GM11168 (cell line): ENCODE measurements around the gene OGT.
"Not testable (repeated sequence)": the region's sequence is repeated elsewhere in the genome, so short reads cannot be mapped to it uniquely, and the experiment has no call there.

Source experiments
- in situ Hi-C: fragments of 300-500 bp; cut with MboI; formaldehyde crosslinking; loops from one replicate; pipeline ENCODE4 v1.12.0; 2022; ENCODE audit warnings: low sequenced_read_pairs; ENCODE audit not compliant: unreplicated experiment

Gene OGT

DNA sequence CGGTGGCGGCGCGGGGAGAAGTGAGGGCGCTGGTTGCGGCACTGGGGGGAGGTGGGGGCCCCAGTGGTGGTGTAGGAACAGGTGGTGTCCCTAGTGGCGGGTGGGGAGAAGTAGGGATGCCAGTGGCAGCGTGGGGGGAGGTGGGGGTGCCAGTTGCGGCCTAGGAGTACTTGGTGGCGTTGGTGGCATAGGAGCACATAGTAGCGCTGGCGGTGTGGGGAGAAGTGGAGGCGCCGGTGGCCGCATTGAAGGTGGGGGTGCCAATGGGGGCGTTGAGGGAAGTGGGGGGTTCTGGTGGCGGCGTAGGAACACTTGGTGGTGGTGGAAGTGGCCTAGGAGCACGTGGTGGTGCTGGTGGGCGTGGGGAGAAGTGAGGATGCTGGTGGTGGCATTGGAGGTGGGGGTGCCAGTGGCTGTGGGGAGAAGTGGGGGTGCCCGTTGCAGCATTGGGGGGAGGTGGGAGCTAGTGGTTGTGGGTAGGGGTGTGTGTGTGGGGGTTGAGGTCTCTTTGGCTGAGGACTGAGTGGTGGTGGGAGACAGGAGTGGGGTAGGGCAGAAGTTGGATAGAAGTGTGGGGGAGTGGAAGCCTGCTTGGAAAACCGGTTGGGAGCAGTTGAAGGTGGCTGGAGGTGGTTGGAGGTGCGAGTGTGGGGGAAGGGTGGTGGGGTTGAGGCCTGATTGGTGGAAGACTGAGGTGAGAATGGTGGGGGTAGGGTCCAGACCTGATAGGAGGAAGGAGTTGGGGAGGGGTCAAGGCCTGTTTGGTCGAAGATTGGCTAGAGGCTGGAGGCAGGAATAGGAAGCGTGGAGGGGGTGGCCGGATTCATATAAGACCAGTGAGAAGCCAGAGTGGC, 46.5 kb downstream of the OGT start:
- in situ Hi-C loops: no loop called here

DNA sequence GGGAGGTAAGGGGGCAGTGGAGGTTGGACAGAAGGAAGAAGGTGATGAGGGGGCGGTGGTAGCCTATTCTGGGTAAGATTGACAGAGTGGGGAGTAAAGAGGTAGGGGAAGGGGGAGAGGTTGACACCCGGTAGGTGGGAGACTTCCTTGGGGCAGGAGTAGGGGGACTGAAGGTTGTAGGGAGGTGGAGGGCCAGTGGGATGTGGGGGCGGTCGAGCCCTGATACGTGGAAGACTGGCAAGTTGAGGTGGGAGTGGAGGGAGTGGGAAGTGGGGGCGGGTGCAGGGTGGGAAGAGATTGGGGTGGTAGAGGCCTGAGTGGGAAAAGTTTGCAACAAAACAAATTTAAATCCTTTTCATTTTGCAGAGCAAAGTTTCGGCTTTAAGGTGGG, 47.1 kb downstream of the OGT start:
- in situ Hi-C loops: no loop called here

DNA sequence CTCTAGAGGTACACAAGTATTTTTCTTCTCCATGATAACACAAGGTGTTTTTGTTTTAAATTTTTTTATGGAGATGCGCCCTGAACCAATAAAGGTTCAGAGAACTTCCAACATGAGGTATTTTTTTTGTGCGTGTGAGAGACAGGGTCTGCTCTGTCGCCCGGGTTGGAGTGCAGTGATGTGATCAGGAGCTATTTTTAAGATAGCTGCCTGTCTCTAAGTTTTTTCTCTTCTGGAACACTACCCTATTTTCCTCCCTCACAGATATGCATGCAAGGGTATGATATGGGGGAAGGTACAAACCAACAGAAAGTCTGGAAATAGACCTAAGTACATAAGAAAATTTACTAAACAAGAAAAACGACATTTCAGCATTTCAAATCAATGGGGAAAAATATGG, 48.3 kb downstream of the OGT start:
- in situ Hi-C loops: no loop called here

DNA sequence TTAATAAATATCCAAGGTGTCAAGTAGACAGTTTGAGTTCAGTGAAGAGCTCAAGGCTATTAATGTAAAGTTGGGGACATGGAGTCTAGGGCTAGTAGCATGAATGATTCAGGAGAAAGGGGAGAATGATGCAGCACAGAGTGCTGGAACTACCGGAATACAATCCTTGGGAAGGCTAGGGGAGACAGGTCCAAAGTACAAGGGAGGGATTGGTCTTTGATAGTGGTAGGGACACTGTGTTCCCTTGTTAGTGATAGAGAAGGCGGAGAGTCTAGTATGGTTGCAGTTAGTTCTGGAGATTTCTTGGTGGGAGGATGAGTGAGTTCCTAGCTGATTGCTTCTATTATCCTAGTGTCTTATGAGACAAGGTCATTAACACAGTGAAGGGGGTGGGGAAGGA, 54.0 kb downstream of the OGT start:
- in situ Hi-C loops: no loop called here

DNA sequence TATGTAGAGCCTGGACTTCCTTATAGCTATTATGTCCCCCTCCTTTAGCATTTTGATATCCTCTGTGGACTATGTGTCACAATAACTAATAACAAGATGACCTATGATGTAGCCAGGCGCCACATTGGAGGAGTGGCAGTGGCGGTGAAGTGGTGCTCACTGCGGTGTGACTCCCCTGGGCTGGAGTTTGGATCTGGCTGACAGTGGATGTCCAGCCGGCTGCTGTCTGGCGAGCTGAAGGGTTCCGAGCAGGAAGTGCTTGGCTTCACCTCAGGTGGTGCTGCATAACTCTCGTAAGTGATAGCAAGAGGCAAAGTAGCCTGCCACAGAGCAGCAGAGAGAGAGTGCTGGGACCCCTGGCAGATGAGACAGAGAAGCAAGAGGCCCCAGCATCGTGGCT, 60.3 kb downstream of the OGT start:
- in situ Hi-C loops: not testable (repeated sequence)

DNA sequence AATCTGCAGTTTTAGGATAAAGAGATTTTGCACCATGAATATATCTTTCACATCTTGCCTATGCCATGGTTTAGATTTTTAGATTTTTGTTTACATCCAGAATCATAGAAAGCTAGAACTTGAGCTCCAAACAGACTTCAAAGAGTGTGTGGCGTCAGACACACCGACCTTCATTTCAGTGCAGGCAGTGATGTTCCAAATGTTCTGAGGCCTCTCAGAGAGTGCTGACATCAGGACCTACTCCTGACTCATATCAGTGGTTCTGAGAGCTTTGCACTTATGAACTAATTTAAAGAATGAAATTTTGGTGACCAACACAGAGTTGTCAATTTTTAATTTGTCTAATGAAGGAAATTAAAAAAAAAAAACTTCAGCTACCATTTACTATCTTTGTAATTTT, 67.1 kb downstream of the OGT start:
- in situ Hi-C loops: no loop called here

DNA sequence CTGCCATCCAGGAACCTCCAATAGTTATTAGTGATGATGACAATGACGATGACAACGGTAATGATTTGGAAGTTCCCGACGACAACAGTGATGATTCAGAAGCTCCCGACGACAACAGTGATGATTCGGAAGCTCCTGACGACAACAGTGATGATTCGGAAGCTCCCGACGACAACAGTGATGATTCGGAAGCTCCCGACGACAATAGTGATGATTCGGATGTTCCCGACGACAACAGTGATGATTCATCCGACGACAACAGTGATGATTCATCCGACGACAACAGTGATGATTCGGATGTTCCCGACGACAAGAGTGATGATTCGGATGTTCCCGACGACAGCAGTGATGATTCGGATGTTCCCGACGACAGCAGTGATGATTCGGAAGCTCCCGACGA, 70.7 kb downstream of the OGT start:
- in situ Hi-C loops: no loop called here

DNA sequence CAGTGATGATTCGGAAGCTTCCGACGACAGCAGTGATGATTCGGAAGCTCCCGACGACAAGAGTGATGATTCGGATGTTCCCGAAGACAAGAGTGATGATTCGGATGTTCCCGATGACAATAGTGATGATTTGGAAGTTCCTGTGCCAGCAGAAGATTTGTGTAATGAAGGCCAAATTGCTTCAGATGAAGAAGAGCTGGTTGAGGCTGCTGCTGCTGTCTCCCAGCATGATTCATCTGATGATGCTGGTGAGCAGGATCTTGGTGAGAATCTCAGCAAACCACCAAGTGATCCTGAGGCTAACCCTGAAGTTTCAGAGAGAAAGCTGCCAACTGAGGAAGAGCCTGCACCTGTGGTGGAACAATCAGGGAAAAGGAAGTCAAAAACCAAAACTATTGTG, 71.2 kb downstream of the OGT start:
- in situ Hi-C loops: no loop called here

DNA sequence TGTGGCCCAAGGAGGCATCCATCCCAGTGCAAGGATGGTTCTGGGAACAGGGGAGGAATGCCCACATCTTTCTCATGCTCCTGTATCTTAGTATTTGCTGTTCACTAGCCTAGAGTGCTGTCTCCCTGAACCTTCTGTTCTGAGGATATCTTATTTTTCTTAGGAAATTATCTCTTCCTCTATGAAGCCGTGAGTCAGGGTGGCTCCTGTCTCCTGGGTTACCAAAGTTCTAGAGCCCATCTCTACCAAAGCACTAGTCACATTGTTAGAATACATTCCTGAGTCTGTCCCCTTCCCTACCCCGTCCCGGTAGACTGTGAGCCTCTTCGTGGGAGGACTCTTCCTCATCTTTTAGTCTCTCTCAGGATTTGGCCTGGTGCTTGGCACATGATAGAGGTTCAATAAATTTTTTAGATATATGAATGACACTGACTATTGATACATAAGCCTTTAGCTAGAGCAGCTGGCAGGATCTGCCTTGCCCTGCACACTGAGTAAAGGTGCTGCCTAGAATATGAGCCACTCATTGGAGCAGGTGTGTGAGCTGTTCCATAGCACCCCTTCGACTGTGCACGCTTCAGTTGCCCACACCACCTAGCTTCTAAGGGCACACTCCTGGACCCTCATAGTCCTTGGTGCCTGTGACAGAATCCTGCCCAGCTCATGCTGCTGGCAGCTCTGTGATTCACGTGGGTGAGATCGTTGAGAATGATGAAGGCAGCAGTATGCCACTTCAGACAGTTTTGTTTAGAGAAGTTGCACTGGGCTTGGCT, 72.1 kb downstream of the OGT start:
- in situ Hi-C loops: no loop called here

DNA sequence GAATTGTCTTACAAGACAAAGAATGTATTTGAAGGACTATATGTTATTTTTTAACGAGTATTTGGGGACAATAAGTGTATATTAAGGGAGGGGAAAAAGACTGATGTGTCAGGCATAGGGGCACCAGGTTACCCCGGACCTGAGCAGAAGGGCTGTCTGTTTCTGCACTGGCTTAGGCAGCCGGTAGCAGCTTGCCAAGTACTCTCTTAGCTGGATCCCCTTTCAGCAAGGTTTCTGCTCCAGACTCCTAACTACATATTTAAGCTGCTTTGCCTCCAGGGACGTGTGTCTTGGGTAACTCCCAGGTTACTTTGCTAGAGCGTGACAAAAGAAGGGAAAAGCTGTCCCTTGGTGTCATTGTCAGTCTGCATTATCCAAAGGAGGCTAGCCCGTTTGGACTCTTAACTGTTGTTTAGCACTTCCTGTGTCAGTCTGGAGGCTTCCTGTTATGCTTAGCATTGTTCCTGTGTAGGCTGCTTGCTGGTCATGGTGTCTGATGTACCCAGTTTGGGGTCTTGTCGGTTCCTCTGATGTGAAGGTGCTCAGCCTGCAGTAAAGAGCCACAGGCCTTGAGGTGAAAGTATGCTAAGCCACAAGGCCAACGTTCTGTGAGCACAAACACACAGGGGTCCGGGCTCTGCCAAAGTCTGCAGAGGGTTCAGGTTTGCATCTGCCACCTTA, 73.8 kb downstream of the OGT start:
- in situ Hi-C loops: no loop called here

DNA sequence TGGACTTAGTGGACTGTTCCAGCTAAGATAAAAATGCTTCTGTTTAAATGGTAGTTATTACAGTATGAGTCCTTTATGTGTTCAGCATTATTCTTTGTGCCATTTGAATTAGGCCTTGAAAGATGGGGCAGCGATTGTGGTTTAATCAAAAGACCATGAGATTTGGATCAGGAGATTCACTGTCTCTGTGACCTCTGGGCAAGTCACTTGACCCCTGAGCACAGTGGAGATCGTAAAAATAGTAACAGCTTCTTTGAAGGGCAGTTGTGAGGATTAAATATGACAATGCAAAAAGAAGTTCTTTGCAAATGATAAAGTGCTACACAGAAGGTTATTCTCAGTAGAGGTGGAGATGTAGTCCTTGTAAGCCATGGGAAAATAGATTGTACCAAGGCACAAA, 74.6 kb downstream of the OGT start:
- in situ Hi-C loops: no loop called here

DNA sequence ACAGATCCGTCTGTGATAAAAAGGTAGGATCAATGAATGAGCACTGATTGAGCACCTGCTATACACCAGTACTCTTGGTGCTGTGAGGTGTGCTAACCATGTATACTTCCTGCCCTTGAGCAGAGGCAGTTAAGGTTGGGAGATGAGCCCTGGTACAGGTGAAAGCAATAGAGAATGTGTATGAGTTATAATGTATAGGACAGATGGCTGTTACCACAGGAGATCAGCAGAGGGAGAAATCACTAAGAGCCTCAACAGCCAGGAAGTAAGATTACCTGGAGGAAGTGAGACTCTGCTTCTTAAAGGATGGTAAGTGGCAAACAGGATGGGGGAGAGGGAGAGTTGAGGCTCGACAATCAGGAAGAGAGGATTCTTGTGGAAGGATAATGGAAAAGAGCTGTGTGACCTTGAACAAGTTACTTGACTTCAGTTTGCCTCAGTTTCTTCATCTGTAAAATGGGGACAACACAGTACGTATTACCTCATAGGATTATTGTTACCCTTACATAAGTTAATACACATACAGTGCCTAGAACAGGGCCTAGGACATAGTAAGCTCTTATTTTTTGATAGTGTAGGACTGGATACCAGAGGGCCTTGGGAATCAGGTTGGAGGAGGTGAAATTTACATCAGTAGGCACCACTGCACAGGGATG, 76.3 kb downstream of the OGT start:
- in situ Hi-C loops: no loop called here

DNA sequence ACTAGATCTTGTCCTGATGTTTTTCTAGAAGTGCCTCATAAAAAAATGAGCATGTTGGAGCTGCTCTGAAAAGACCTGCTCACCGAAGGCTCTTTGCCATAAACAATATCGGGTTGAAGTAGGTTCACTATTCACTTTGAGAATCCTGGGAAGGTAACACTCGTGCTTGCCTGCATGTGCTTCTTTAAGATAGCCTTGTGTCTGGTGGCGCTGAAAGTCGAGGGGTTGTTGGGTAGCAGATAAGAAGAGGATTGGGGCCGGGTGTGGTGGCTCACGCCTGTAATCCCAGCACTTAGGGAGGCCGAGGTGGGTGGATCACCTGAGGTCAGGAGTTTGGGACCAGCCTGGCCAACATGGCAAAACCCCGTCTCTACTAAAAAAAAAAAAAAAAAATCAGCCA, 78.8 kb downstream of the OGT start:
- in situ Hi-C loops: loop anchor here (5.0 kb wide), 1 partner anchor 36 kb away; no protein-coding TSS in a partner anchor

DNA sequence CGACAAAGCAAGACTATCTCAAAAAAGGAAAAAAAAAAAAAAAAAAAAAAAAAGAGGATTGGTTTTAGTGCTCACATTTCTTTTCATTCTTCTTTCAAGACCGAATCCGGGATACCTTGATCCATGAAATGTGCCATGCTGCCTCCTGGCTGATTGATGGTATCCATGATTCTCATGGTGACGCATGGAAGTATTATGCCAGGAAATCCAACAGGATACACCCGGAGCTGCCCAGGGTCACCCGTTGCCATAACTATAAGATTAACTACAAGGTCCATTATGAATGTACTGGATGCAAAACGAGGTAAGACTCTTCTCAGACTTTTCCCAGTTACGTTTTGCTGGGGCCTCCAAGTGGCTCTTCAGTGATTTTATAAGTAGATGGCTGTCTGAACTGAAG, 79.4 kb downstream of the OGT start:
- in situ Hi-C loops: loop anchor here (5.0 kb wide), 1 partner anchor 35 kb away; no protein-coding TSS in a partner anchor

DNA sequence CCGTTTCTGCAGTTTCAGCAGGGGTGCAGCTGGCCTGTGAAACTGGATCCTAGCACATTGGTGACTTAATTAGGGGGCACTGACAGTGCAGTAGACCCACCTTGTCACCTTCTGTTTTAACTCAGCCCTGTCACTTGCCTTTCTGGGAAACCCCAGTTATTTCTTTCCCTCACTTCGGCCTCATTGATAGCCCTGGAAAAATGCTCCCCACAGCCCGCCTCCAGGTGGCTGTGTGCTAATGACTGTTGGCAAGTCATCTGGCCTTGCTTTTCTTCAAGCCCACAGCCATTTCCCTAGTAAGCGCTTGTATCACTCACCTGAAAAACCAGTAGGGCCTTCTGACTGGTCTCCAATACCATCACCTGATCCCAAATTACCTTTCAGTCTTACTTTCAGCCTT, 82.2 kb downstream of the OGT start:
- in situ Hi-C loops: no loop called here

DNA sequence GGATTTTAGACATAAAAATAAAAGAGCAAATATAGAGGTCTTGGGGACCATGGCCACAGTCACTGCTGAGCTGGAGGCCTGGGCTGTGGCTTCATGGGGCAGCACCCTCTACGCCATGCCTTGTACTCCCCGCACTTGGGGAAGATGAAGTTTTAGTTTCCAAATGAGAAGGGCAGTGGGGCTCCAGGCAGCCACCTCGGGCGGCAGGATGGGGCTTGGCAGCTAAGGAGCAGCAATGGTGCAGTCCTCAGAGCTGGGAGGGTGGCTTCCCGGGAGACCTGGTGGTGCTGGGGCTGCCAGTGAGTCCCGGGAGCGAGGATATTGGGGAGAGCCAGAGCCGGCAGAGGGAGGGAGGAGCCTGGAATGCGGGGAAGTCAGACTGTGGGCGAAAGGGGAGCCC, 83.0 kb downstream of the OGT start:
- in situ Hi-C loops: no loop called here

DNA sequence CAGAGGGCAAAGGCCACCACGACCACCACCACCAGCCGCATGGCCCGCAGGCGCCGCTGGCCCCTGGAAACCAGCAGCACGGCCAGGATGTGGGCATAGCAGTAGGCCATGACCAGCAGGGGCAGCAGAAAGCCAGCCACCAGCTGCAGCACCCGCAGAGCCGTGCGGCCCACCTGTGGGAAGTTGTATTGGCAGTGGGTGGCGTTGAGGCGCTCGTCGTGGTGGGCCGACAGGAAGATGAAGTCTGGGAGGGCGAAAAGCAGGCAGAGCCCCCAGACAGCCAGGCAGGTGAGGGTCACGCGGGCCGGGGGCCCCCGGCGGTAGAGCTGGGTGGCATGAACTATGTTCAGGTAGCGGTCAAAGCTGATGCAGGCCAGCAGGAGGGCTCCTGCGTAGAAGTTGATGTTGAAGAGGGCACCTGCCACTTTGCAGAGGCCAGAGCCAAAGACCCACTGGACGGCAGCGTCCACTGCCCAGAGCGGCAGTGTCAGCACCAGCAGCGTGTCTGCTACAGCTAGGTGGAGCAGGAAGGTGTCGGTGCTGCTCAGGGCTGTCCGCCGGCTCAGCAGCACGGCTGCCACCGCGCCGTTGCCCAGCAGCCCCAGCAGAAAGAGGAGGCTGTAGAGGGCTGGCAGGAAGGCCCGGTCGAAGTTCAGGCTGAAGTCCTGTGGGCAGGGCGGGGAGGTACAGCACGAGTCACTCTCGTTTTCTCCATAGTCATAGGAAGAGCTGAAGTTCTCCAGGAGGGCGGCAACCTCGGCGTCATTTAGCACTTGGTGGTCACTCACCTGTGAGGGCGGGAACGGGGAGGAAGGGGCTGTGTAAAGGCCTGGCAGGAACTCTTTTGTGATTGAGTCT, 84.0 kb downstream of the OGT start:
- in situ Hi-C loops: no loop called here

DNA sequence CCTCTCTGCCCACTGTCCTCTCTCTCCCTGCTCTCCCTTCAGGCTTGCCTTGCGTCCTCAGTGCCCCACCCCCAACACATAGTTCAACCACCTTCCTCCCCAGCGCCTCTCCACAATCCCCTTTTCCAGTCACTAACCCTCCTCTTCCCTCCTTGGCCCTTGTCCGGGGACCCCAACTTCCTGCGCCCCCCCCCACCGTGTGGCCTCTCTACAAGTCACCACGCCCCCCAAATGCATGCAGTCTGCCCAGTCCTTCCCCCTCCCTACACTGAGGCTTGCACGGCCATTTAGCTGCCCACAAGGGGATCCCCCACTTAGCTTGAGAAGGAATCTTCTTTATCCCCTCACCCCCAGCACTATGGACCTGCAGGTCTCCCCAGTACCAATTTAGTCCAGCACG, 84.8 kb downstream of the OGT start:
- in situ Hi-C loops: no loop called here

DNA sequence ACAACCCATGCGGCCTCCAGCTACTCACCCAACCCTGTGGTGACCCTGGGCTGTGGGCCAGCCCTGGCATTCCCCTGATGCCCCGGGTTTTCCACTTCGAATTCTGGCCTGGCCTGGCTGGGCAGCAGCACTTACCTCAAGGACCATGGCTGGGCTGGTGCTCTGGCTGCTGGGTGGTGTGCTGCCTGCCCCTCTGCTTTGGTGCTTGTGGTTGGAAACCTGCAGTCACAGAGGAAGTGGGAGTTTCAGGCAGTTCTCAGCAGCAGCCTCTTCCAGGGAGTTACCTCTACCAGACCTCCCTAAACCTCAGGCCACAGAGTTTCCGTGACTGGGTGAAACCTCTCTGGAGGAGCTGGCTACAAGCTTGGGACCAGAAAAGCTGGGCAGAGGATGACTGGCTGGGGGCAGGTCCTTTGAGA, 85.4 kb downstream of the OGT start, which contains the start of gene CXCR3:
Gene CXCR3 (minus strand): TSS at position 209 of the 419 bp plus-strand sequence. CDS start 62 bp downstream, at position 147.
- in situ Hi-C loops: no loop called here
